Stimulated activated CD8-positive, alpha-beta memory T cell treated with anti-CD3 and anti-CD28 coated beads, Interleukin-15, amount 100 ng/mL, for 24 hours (primary cell): ENCODE results near the gene CHCHD5.
"Not testable (repeated sequence)": the region's sequence is repeated elsewhere in the genome, so short reads cannot be mapped to it uniquely, and the experiment has no call there.

ENCODE experiments used
- DNase-seq: peaks from one replicate; pipeline ENCODE4 v3.0.0-alpha.2; 2020; ENCODE audit warnings: low read depth

The CHCHD5 gene

GRCh38 chr2:112588611-112589045 is 4.2 kb downstream of the CHCHD5 start:
- no peak for DNase-seq

- no peak for DNase-seq
Observed at GRCh38 chr2:112591413-112591812, 7.0 kb downstream of the CHCHD5 start.

GRCh38 chr2:112593736-112594135 is 9.3 kb downstream of the CHCHD5 start:
- DNase-seq, result no peak

GRCh38 chr2:112597537-112598322 is 13.3 kb downstream of the CHCHD5 start:
- no peak for DNase-seq

GRCh38 chr2:112600634-112601033 is 16.2 kb downstream of the CHCHD5 start:
- no peak for DNase-seq

DNA sequence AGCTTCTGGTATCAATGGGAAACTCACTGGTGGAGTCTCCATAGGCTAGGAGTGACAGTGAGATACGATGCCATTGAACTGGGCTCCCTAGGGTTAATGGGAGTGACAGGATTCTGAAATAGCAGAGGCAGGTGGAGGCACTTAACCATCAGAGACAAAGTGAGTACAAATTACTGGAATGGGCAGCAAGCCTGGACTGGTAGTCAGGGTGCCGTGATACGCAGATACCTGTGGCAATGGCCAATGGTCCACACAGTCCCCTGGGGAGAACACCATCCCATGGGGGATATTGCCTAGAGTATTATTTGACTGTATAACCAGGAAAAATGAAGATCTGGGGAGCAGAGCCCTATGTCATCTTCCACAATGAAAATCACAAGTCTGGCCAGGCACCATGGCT is 17.3 kb downstream of the CHCHD5 start:
- no peak for DNase-seq

DNA sequence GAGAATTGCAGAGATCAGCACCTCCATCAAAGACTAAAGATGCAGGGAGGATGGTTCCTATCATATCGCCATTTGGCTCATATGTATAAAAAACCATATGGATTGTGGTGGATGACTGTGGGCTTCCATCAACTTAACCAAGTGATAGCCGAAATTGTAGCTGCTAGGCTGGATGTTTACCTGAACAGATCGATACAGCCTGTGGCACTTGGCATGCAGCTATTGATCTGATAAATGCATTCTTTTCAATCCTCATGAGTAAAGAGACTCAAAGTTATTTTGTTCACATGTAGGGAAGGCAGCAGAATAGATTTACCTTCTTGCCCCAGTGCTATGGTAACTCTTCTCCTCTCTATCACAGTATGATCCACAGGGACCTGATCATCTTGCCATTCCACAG is 18.5 kb downstream of the CHCHD5 start:
- no peak for DNase-seq

- DNase-seq, result no peak
Observed at GRCh38 chr2:112603731-112604130, 19.3 kb downstream of the CHCHD5 start.

DNA sequence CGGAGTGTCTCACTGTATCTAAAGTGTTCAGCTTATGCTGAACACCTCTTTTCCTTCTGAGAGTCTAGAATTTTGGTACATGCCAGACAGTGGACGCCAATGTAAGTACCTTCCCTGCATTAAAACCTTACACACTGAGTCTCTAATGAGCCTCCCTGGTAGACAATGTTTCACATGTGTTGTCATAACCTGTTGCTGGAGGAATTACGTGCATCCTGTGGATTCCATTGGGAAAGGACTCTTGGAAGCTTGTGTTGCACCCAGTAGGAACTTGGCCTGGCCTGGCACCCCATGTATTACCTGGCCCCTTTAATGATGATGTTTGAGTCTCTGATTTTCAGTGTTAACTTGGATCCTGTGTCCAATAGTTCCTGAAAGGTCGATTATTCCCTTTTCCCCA is 20.5 kb downstream of the CHCHD5 start:
- no peak for DNase-seq

- DNase-seq, result no peak
Observed at GRCh38 chr2:112605926-112606325, 21.5 kb downstream of the CHCHD5 start.

- no peak for DNase-seq
Observed at GRCh38 chr2:112606547-112606946, 22.1 kb downstream of the CHCHD5 start.

DNA sequence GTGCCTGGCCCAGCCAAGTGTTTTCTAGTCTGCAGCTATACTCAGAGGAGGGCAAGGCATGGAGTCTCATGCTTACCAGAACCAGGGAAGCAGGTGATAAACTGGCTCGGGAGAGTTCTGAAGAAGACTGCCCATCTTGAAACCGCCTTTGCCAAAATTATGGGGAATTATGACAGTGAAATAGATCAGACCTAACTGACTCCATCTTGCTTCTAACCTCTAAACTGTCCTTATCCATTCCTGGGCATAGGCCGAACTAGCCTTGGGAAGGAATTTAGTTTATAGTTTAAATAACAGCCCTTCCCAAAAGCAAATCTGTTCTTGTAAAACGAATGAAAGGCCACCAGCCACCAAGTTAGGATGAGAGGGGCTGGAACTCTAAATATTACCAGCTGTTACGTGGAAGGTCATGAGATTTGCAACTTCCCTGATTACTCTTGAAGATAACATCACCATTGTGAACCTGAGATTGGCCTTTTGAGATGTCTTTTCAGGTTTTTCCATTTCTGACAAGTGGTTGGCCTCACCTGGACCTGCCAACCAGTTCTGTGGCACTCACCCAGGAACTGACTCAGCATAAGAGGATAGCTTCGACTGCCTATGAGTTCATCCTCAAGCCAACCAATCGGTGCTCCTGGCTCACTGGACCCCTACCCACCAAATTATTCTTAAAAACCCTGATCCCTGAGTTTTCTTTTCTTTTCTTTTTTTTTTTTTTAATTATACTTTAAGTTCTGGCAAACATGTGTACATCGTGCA is 23.4 kb downstream of the CHCHD5 start:
- no peak for DNase-seq

GRCh38 chr2:112609320-112609719 is 24.9 kb downstream of the CHCHD5 start:
- DNase-seq, result not testable (repeated sequence)

DNA sequence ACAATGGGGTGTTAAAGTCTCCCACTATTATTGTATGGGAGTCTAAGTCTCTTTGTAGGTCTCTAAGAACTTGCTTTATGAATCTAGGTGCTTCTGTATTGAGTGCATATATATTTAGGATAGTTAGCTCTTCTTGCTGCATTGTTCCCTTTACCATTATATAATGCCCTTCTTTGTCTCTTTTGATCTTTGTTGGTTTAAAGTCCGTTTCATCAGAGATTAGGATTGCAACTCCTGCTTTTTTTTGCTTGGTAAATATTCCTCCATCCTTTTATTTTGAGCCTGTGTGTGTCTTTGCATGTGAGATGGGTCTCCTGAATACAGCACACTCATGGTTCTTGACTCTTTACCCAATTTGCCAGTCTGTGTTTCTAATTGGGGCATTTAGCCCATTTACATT is 27.9 kb downstream of the CHCHD5 start:
- not testable (repeated sequence) for DNase-seq

DNA sequence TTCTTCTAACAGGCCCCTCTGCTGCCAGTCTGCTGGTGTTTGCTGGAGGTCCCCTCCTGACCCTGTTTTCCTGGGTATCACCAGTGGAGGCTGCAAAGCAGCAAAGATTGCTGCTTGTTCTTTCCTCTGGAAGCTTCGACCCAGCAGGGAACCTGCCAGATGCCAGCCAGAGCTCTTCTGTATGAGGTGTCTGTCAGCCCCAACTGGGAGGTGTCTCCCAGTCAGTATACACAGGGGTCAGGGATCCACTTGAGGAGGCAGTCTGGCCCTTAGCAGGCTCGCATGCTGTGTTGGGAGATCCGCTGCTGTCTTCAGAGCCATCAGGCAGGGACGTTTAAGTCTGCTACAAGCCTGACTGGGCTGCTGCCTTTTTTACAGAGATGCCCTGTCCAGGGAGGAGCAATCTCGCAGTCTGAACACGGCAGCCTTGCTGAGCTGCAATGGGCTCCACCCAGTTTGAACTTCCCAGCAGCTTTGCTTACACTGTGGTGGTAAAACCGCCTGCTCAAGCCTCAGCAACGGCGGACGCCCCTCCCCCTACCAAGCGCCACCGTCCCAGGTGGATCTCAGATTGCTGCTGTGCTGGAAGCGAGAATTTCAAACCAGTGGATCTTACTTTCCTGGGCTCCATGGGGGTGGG is 29.9 kb downstream of the CHCHD5 start:
- no peak for DNase-seq

GRCh38 chr2:112615051-112615450 is 30.6 kb downstream of the CHCHD5 start:
- no peak for DNase-seq

- DNase-seq, result not testable (repeated sequence)
Observed at GRCh38 chr2:112615798-112616197, 31.4 kb downstream of the CHCHD5 start.

GRCh38 chr2:112618383-112618782 is 34.0 kb downstream of the CHCHD5 start:
- DNase-seq, result no peak

- DNase-seq, result no peak
Observed at GRCh38 chr2:112621790-112622527, 37.5 kb downstream of the CHCHD5 start.

- DNase-seq, result no peak
Observed at GRCh38 chr2:112622528-112622849, 38.1 kb downstream of the CHCHD5 start.

DNA sequence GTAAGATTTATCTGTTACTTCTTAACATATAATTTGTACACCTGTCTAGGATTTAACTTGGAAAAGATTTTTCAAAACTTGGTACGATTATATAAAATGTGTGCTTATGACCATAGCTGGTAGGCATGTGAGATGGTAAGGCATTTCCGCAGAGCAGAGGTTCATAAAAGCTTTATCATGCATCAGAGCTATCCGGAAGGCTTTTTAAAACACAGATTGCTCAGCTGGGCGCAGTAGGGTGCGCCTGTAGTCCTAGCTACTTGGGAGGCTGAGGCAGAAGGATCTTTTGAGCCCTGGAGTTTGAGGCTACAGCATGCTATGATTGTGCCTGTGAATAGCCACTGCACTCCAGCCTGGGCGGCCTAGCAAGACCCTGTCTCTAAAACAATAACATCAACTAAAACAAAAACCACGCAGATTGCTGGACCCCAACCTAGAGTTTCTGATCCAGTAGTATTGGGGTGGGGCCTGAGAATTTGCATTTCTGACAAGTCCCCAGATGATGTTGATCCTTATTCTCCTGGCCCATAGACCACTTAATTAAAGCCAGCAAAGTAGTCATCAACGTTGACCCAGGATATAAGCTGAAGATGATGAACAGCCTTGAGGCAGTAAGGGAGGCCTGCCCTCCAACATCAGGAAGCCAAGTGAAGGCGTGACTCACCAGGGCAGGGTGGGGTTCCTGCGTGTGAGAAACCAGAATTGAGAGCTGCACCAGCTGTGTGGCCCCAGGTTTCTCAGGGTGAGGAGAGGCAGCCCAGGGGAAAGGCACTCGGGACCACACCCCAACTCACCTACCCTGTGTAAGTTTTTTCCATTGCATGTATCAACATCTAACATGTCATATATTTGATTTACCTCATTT is 39.7 kb downstream of the CHCHD5 start:
- no peak for DNase-seq
